Psoas muscle (tissue), 8 donors: ENCODE measurements around the gene ADAMTS4. TPM values are rescaled to one million over a fixed set of nuclear protein-coding genes. Genes with fewer than 3 reads are reported as not detected.

ENCODE experiments used
- ATAC-seq, 4 donors: fragments of 200-7000 bp; cut with Tn5 transposase; one replicate each; pipeline ENCODE4 v1.9.1; 2020; ENCODE audit warnings: moderate library complexity in 3 of 4, mild to moderate bottlenecking in 2 of 4
- DNase-seq, 2 donors: peaks; one replicate each; pipeline ENCODE4 v3.0.0-alpha.2; 2020
- H3K27ac ChIP-seq: fragments of 200-600 bp; one replicate; pipeline ENCODE4 v1.8.0; 2022
- H3K27me3 ChIP-seq, 3 donors: fragments of 200-600 bp in 1 of 3; one replicate each; pipeline versions ENCODE4 v1.6.1 to v1.8.0; 2013 to 2022; ENCODE audit warnings: low read length in 2 of 3, mild to moderate bottlenecking in 2 of 3, moderate library complexity in 1 of 3; ENCODE audit not compliant: insufficient read depth in 3 of 3
- H3K36me3 ChIP-seq, 2 donors: fragments of 200-600 bp in 1 of 2; one replicate each; pipeline versions ENCODE4 v1.6.1 to v1.8.0; 2013 to 2022; ENCODE audit warnings: low read depth in 1 of 2, mild to moderate bottlenecking in 1 of 2, moderate library complexity in 1 of 2; ENCODE audit not compliant: insufficient read depth in 1 of 2
- H3K4me1 ChIP-seq: fragments of 200-600 bp; one replicate; pipeline ENCODE4 v1.8.0; 2022
- H3K4me3 ChIP-seq: fragments of 200-600 bp; one replicate; pipeline ENCODE4 v1.8.0; 2022; ENCODE audit warnings: mild to moderate bottlenecking
- H3K9me3 ChIP-seq: fragments of 200-600 bp; one replicate; pipeline ENCODE4 v1.8.0; 2022
- WGBS, 3 donors: extraction: QIAGEN DNeasy Blood & Tissue Kit; methylation state at CpG; one replicate each; pipeline versions ENCODE4 v1.1.6 to v1.1.7; 2013; 5-methylcytosine and 5-hydroxymethylcytosine counted together
- intact Hi-C, 2 donors: fragments of 100-400 bp; cut with DNase I; formaldehyde crosslinking; loops; one replicate each; pipeline versions ENCODE4 v1.11.0 to v1.14.2; 2022
- polyA plus RNA-seq, 3 donors: library from polyadenylated mRNA; stranded (reverse); fragments of 200-250 nt; gene quantifications; one replicate each; pipeline ENCODE4 v1.2.3, GENCODE V29; 2013
- total RNA-seq, 4 donors: library from RNA; stranded (reverse); fragmentation: NEBNext Ultra II Directional in 2 of 4; extraction: Animal tissue kit (Norgen Biotek cat#: 25700) in 2 of 4; gene quantifications; one replicate each; pipeline versions ENCODE4 v1.2.1 to v1.2.4, GENCODE V29; 2021 to 2023
- TF ChIP-seq, protein P1 (sequence below): fragments of 200-600 bp; IDR thresholded peaks from one replicate; pipeline ENCODE4 v1.8.0; 2022; ENCODE audit warnings: antibody characterized with exemption
- donor health status: healthy with polysubstance abuse.
- donor health status: DM: no; HTN: no; CAD: no; lungs with moderate emphysema.
- donor health status: Bipolar disorder and iron deficiency.
- donor health status: healthy.
- donor health status: DM: yes; HTN: yes; CAD: no.
- donor health status: DM: no; HTN: no; CAD: no.
- donor health status: DM: no; HTN: no; CAD: no.
- donor health status: DM: yes; HTN: yes; CAD: no.

ADAMTS4 gene
- total and polyA plus RNA-seq, 7 donors: 0.88 to 8.9 (median 1.3) TPM

DNA sequence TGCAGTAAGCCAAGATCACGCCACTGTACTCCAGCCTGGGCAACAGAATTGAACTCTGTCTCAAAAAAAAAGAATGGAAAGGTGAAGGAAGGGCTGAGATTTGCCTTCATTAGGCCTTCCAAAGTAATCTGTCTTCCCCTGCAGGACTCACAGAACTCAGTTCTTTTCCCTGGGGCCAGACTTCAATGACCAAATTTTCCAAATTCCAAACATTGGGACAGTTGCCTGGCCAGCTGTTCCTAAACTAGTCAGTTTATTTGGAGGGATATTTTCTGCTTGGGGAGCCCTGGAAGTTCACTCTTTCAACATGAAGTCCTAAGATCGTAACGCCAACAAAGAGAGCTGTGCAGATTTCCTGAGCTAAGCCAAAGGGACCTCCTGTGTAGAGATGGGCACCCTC lies 61.0 kb downstream of the ADAMTS4 start:
- ATAC-seq (no peak), DNase-seq (no peak)
- Histone ChIP-seq H3K4me3 (no peak overlapping the region), H3K9me3 (no peaks in the 10 kb centered on the region), H3K36me3 (no peaks in the 10 kb centered on the region), H3K27me3 (no peaks in the 10 kb centered on the region), H3K27ac (no peak overlapping the region), H3K4me1 (peaks cover 23% of the 10 kb centered on the region)
- TF ChIP-seq, protein P1, sequence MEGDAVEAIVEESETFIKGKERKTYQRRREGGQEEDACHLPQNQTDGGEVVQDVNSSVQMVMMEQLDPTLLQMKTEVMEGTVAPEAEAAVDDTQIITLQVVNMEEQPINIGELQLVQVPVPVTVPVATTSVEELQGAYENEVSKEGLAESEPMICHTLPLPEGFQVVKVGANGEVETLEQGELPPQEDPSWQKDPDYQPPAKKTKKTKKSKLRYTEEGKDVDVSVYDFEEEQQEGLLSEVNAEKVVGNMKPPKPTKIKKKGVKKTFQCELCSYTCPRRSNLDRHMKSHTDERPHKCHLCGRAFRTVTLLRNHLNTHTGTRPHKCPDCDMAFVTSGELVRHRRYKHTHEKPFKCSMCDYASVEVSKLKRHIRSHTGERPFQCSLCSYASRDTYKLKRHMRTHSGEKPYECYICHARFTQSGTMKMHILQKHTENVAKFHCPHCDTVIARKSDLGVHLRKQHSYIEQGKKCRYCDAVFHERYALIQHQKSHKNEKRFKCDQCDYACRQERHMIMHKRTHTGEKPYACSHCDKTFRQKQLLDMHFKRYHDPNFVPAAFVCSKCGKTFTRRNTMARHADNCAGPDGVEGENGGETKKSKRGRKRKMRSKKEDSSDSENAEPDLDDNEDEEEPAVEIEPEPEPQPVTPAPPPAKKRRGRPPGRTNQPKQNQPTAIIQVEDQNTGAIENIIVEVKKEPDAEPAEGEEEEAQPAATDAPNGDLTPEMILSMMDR: no peak
- intact Hi-C loops: loop anchor here in 1 of 2 donors (5.0 kb wide), 2 partner anchors 66 to 141 kb away; no protein-coding TSS in a partner anchor
- WGBS, 3 donors: 51 to 63% (median 51%) methylated on average over 3 of the region's 3 CpGs

Other genes starting within 250 kb of the ADAMTS4 start
- gene ITLN2, start 244.2 kb downstream of the ADAMTS4 start, total RNA-seq: not detected
- gene ITLN2, start 244.2 kb downstream of the ADAMTS4 start, polyA plus RNA-seq: not detected
- gene F11R, start 177.9 kb downstream of the ADAMTS4 start, total RNA-seq: 10 to 100 TPM in 1 of 4 donors, 1 to 10 TPM in 3; 5.1 to 13.8 (median 8.6) TPM
- gene F11R, start 177.9 kb downstream of the ADAMTS4 start, polyA plus RNA-seq: 1 to 10 TPM; 2.9 to 5.2 (median 3.6) TPM
- gene TSTD1, start 160.1 kb downstream of the ADAMTS4 start, total RNA-seq: 10 to 100 TPM in 2 of 4 donors, 1 to 10 TPM in 2; 2.5 to 33.9 (median 8.2) TPM
- 10 to 100 TPM in 2 of 3 donors, 1 to 10 TPM in 1; 9.3 to 20.5 (median 10.4) TPM for gene TSTD1, start 160.1 kb downstream of the ADAMTS4 start, polyA plus RNA-seq
- gene USF1, start 153.1 kb downstream of the ADAMTS4 start, total RNA-seq: 10 to 100 TPM; 29.8 to 50.6 (median 37.3) TPM
- 10 to 100 TPM; 40.0 to 68.1 (median 58.8) TPM for gene USF1, start 153.1 kb downstream of the ADAMTS4 start, polyA plus RNA-seq
- gene ARHGAP30, start 129.2 kb downstream of the ADAMTS4 start, total RNA-seq: 1 to 10 TPM; 1.6 to 3.3 (median 1.8) TPM
- under 1 TPM; 0.44 to 0.73 (median 0.47) TPM for gene ARHGAP30, start 129.2 kb downstream of the ADAMTS4 start, polyA plus RNA-seq
- not detected for gene NECTIN4, start 109.5 kb downstream of the ADAMTS4 start, total RNA-seq
- under 1 TPM in 2 of 3 donors, not detected in 1; 0.01 to 0.03 TPM for gene NECTIN4, start 109.5 kb downstream of the ADAMTS4 start, polyA plus RNA-seq
- gene KLHDC9, start 100.7 kb downstream of the ADAMTS4 start, total RNA-seq: 1 to 10 TPM; 1.4 to 5.9 (median 3.5) TPM
- gene KLHDC9, start 100.7 kb downstream of the ADAMTS4 start, polyA plus RNA-seq: 1 to 10 TPM in 2 of 3 donors, under 1 TPM in 1; 0.34 to 2.7 (median 1.8) TPM
- gene PFDN2, start 81.0 kb downstream of the ADAMTS4 start, total RNA-seq: 100 to 1,000 TPM in 3 of 4 donors, 10 to 100 TPM in 1; 60.2 to 144 (median 124) TPM
- gene PFDN2, start 81.0 kb downstream of the ADAMTS4 start, polyA plus RNA-seq: 100 to 1,000 TPM; 191 to 759 (median 235) TPM
- gene NIT1, start 80.9 kb downstream of the ADAMTS4 start, total RNA-seq: 10 to 100 TPM; 20.1 to 43.8 (median 28.5) TPM
- 10 to 100 TPM; 24.0 to 39.9 (median 30.7) TPM for gene NIT1, start 80.9 kb downstream of the ADAMTS4 start, polyA plus RNA-seq
- 10 to 100 TPM; 30.4 to 70.8 (median 51.5) TPM for gene DEDD, start 66.4 kb downstream of the ADAMTS4 start, total RNA-seq
- 10 to 100 TPM; 45.8 to 65.4 (median 63.5) TPM for gene DEDD, start 66.4 kb downstream of the ADAMTS4 start, polyA plus RNA-seq
- gene UFC1, start 45.1 kb downstream of the ADAMTS4 start, total RNA-seq: 10 to 100 TPM; 56.6 to 76.2 (median 63.9) TPM
- gene UFC1, start 45.1 kb downstream of the ADAMTS4 start, polyA plus RNA-seq: 100 to 1,000 TPM in 1 of 3 donors, 10 to 100 TPM in 2; 98.2 to 141 (median 99.6) TPM
- 10 to 100 TPM; 13.4 to 26.5 (median 23.2) TPM for gene USP21, start 39.6 kb downstream of the ADAMTS4 start, total RNA-seq
- 10 to 100 TPM; 16.7 to 47.3 (median 22.9) TPM for gene USP21, start 39.6 kb downstream of the ADAMTS4 start, polyA plus RNA-seq
- gene PPOX, start 32.6 kb downstream of the ADAMTS4 start, total RNA-seq: 10 to 100 TPM in 1 of 4 donors, 1 to 10 TPM in 3; 4.8 to 12.8 (median 6.9) TPM
- 10 to 100 TPM in 1 of 3 donors, 1 to 10 TPM in 2; 6.0 to 13.1 (median 7.5) TPM for gene PPOX, start 32.6 kb downstream of the ADAMTS4 start, polyA plus RNA-seq
- gene B4GALT3, start 21.5 kb downstream of the ADAMTS4 start, total RNA-seq: 10 to 100 TPM; 16.3 to 32.8 (median 28.9) TPM
- gene B4GALT3, start 21.5 kb downstream of the ADAMTS4 start, polyA plus RNA-seq: 10 to 100 TPM; 29.3 to 48.1 (median 30.9) TPM
- 100 to 1,000 TPM; 204 to 336 (median 272) TPM for gene NDUFS2, start 3.3 kb upstream of the ADAMTS4 start, total RNA-seq
- 100 to 1,000 TPM; 207 to 270 (median 232) TPM for gene NDUFS2, start 3.3 kb upstream of the ADAMTS4 start, polyA plus RNA-seq
- 10 to 100 TPM in 2 of 4 donors, 1 to 10 TPM in 2; 3.3 to 11.3 (median 9.7) TPM for gene FCER1G, start 16.2 kb upstream of the ADAMTS4 start, total RNA-seq
- gene FCER1G, start 16.2 kb upstream of the ADAMTS4 start, polyA plus RNA-seq: 10 to 100 TPM in 2 of 3 donors, 1 to 10 TPM in 1; 8.3 to 23.5 (median 12.4) TPM
- under 1 TPM in 1 of 4 donors, not detected in 3; 0.86 TPM for gene APOA2, start 24.6 kb upstream of the ADAMTS4 start, total RNA-seq
- gene APOA2, start 24.6 kb upstream of the ADAMTS4 start, polyA plus RNA-seq: not detected
- 10 to 100 TPM; 10.0 to 39.2 (median 27.5) TPM for gene TOMM40L, start 27.0 kb upstream of the ADAMTS4 start, total RNA-seq
- gene TOMM40L, start 27.0 kb upstream of the ADAMTS4 start, polyA plus RNA-seq: 10 to 100 TPM; 26.4 to 38.3 (median 32.4) TPM
- not detected for gene NR1I3, start 39.1 kb upstream of the ADAMTS4 start, total RNA-seq
- gene NR1I3, start 39.1 kb upstream of the ADAMTS4 start, polyA plus RNA-seq: under 1 TPM; 0.17 to 0.42 (median 0.25) TPM
- gene PCP4L1, start 59.7 kb upstream of the ADAMTS4 start, total RNA-seq: under 1 TPM in 1 of 4 donors, not detected in 3; 0.45 TPM
- under 1 TPM; 0.21 to 0.28 (median 0.25) TPM for gene PCP4L1, start 59.7 kb upstream of the ADAMTS4 start, polyA plus RNA-seq
- 1 to 10 TPM in 2 of 4 donors, under 1 TPM in 2; 0.30 to 2.6 (median 1.2) TPM for gene MPZ, start 110.9 kb upstream of the ADAMTS4 start, total RNA-seq
- gene MPZ, start 110.9 kb upstream of the ADAMTS4 start, polyA plus RNA-seq: 1 to 10 TPM; 1.0 to 2.4 (median 1.9) TPM
- gene SDHC, start 115.3 kb upstream of the ADAMTS4 start, total RNA-seq: 100 to 1,000 TPM; 230 to 354 (median 261) TPM
- 100 to 1,000 TPM; 183 to 362 (median 220) TPM for gene SDHC, start 115.3 kb upstream of the ADAMTS4 start, polyA plus RNA-seq
- not detected for gene CFAP126, start 168.8 kb upstream of the ADAMTS4 start, total RNA-seq
- gene CFAP126, start 168.8 kb upstream of the ADAMTS4 start, polyA plus RNA-seq: under 1 TPM in 1 of 3 donors, not detected in 2; 0.16 TPM